ENCODE results near the gene MRPS7.

Gene MRPS7

GRCh38 chr17:75261336-75262111 is at the start of gene MRPS7, which contains the start of gene GGA3:
Gene MRPS7 (plus strand): TSS chr17:75261879. CDS start chr17:75261901, 22 bp downstream.
Gene GGA3 (minus strand): TSS chr17:75261606. CDS start chr17:75261587, 19 bp downstream.
- DNase-seq (ENCODE audit: low read depth), result peak; percentile 66

- DNase-seq (ENCODE audit: low read depth), result no peak
Observed at GRCh38 chr17:75218131-75218530, 43.5 kb upstream of the MRPS7 start.

GRCh38 chr17:75219815-75220214 is 41.9 kb upstream of the MRPS7 start:
- DNase-seq (ENCODE audit: low read depth), result no peak

- no peak for DNase-seq (ENCODE audit: low read depth)
Observed at GRCh38 chr17:75225016-75225415, 36.7 kb upstream of the MRPS7 start.

- DNase-seq (ENCODE audit: low read depth), result no peak
Observed at GRCh38 chr17:75227729-75228128, 34.0 kb upstream of the MRPS7 start.

- DNase-seq (ENCODE audit: low read depth), result no peak
Observed at GRCh38 chr17:75228305-75228704, 33.4 kb upstream of the MRPS7 start.

GRCh38 chr17:75228847-75229246 is 32.8 kb upstream of the MRPS7 start:
- no peak for DNase-seq (ENCODE audit: low read depth)

GRCh38 chr17:75231071-75231470 is 30.6 kb upstream of the MRPS7 start:
- DNase-seq (ENCODE audit: low read depth), result no peak

- DNase-seq (ENCODE audit: low read depth), result no peak
Observed at GRCh38 chr17:75231741-75232464, 29.8 kb upstream of the MRPS7 start.

- DNase-seq (ENCODE audit: low read depth), result no peak
Observed at GRCh38 chr17:75232786-75233185, 28.9 kb upstream of the MRPS7 start.

- DNase-seq (ENCODE audit: low read depth), result no peak
Observed at GRCh38 chr17:75237100-75238014, 24.3 kb upstream of the MRPS7 start.

- no peak for DNase-seq (ENCODE audit: low read depth)
Observed at GRCh38 chr17:75238020-75238580, 23.6 kb upstream of the MRPS7 start.

- DNase-seq (ENCODE audit: low read depth), result no peak
Observed at GRCh38 chr17:75238684-75239191, 22.9 kb upstream of the MRPS7 start.

GRCh38 chr17:75239214-75239613 is 22.5 kb upstream of the MRPS7 start:
- no peak for DNase-seq (ENCODE audit: low read depth)

GRCh38 chr17:75239778-75240393 is 21.8 kb upstream of the MRPS7 start:
- no peak for DNase-seq (ENCODE audit: low read depth)

- DNase-seq (ENCODE audit: low read depth), result no peak
Observed at GRCh38 chr17:75240394-75241142, 21.1 kb upstream of the MRPS7 start.

GRCh38 chr17:75241143-75241430 is 20.6 kb upstream of the MRPS7 start:
- DNase-seq (ENCODE audit: low read depth), result no peak

GRCh38 chr17:75241502-75241901 is 20.2 kb upstream of the MRPS7 start:
- DNase-seq (ENCODE audit: low read depth), result no peak

- DNase-seq (ENCODE audit: low read depth), result no peak
Observed at GRCh38 chr17:75241996-75242460, 19.7 kb upstream of the MRPS7 start.

- no peak for DNase-seq (ENCODE audit: low read depth)
Observed at GRCh38 chr17:75242461-75243042, 19.1 kb upstream of the MRPS7 start.

All from HS-27A (cell line).